Right lobe of liver (tissue), 6 donors: ENCODE results near the gene FNDC3B. TPM values are rescaled to one million over a fixed set of nuclear protein-coding genes. Genes with fewer than 3 reads are reported as not detected.

ENCODE experiments used
- ATAC-seq, 4 donors: fragments of 200-7000 bp; cut with Tn5 transposase; one replicate each; pipeline ENCODE4 v1.9.1; 2020; ENCODE audit warnings: mild to moderate bottlenecking in 4 of 4, moderate library complexity in 4 of 4
- DNase-seq, 3 donors: peaks; one replicate each; pipeline ENCODE4 v3.0.0-alpha.2; 2020
- H3K27ac ChIP-seq, 3 donors: fragments of 200-600 bp; one replicate each; pipeline ENCODE4 v1.8.0; 2022
- H3K27me3 ChIP-seq, 2 donors: fragments of 200-600 bp; one replicate each; pipeline ENCODE4 v1.8.0; 2022
- H3K36me3 ChIP-seq, 4 donors: fragments of 200-600 bp; sonication (generic) in 1 of 4; one replicate each; pipeline versions ENCODE4 v1.5.1 to v1.8.0; 2017 to 2022; ENCODE audit warnings: control low read depth in 1 of 4
- H3K4me1 ChIP-seq, 4 donors: fragments of 200-600 bp; sonication (generic) in 1 of 4; one replicate each; pipeline versions ENCODE4 v1.5.1 to v1.8.0; 2017 to 2022; ENCODE audit warnings: control low read depth in 1 of 4
- H3K4me3 ChIP-seq, 3 donors: fragments of 200-600 bp; one replicate each; pipeline ENCODE4 v1.8.0; 2022
- H3K9me3 ChIP-seq, 4 donors: fragments of 200-600 bp; sonication (generic) in 1 of 4; one replicate each; pipeline versions ENCODE4 v1.5.1 to v1.8.0; 2017 to 2022; ENCODE audit warnings: control low read depth in 1 of 4
- POLR2A ChIP-seq: fragments of 450-650 bp; IDR thresholded peaks from one replicate; pipeline ENCODE4 v1.6.1; 2017; ENCODE audit warnings: antibody characterized with exemption, mild to moderate bottlenecking
- WGBS: methylation state at CpG from one replicate; pipeline ENCODE4 v1.1.6; 2018; ENCODE audit warnings: low coverage, low lambda C conversion rate; ENCODE audit not compliant: insufficient coverage; ENCODE audit errors: missing lambda C conversion rate; 5-methylcytosine and 5-hydroxymethylcytosine counted together
- intact Hi-C, 2 donors: fragments of 100-400 bp; cut with DNase I; formaldehyde crosslinking; loops; one replicate each; pipeline versions ENCODE4 v1.11.2 to v1.14.1; 2022
- total RNA-seq, 6 experiments: library from RNA; depleted of rRNA in 2 of 6; stranded (reverse); fragments of >200 nt in 2 of 6; fragmentation: NEBNext Ultra II Directional in 3 of 6; extraction: Animal tissue kit (Norgen Biotek cat#: 25700) in 3 of 6; gene quantifications; one replicate each; pipeline versions ENCODE4 v1.1.0 to v1.2.4, GENCODE V29; 2016 to 2023
- TF ChIP-seq, protein P1 (sequence below), 4 donors: fragments of 200-600 bp in 3 of 4; fragments of 450-650 bp in 1 of 4; IDR thresholded peaks; one replicate each; pipeline versions ENCODE4 v1.5.1 to v1.8.0; 2016 to 2022; ENCODE audit warnings: antibody characterized with exemption in 4 of 4, mild to moderate bottlenecking in 2 of 4
- donor health status: DM: no; HTN: yes; CAD: no.
- donor health status: DM: no; HTN: no; CAD: no.
- donor health status: DM: no; HTN: no; CAD: no.
- donor health status: DM: no; HTN: yes; CAD: no.
- donor health status: DM: no; HTN: yes; CAD: no.

Gene FNDC3B
- total RNA-seq, 6 experiments from 2014 or later = 40.2 to 184 (median 63.5) TPM

DNA sequence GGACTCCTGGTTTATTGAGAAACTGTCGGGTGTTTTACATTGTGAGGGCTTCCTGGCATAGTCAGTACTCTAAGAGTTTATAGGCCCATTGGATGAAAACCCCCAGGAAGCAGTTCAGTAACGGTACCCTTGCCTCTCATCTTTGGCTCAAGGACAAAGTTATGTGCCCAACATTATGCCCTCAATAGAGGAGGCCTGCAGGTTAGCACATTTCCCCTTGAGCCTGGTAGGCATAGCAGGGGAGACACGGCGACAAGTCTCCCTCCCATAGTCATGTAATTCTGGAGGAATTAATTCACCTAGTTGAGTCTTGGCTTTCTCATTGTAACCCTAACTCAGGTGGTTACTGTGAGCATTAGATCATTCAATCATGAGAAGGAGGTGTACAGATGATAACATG lies 348.4 kb downstream of the FNDC3B start:
- ATAC-seq (no peak), DNase-seq (no peak)
- no peaks in the 10 kb centered on the region for H3K27me3 ChIP-seq
- intact Hi-C loops = no loop called here
- no peak overlapping the region for H3K4me3 ChIP-seq
- WGBS = 90% methylated on average over 2 of the region's 4 CpGs
- H3K27ac ChIP-seq = no peak overlapping the region
- no peaks in the 10 kb centered on the region for H3K36me3 ChIP-seq
- H3K4me1 ChIP-seq = no peaks in the 10 kb centered on the region
- TF ChIP-seq, protein P1, sequence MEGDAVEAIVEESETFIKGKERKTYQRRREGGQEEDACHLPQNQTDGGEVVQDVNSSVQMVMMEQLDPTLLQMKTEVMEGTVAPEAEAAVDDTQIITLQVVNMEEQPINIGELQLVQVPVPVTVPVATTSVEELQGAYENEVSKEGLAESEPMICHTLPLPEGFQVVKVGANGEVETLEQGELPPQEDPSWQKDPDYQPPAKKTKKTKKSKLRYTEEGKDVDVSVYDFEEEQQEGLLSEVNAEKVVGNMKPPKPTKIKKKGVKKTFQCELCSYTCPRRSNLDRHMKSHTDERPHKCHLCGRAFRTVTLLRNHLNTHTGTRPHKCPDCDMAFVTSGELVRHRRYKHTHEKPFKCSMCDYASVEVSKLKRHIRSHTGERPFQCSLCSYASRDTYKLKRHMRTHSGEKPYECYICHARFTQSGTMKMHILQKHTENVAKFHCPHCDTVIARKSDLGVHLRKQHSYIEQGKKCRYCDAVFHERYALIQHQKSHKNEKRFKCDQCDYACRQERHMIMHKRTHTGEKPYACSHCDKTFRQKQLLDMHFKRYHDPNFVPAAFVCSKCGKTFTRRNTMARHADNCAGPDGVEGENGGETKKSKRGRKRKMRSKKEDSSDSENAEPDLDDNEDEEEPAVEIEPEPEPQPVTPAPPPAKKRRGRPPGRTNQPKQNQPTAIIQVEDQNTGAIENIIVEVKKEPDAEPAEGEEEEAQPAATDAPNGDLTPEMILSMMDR (IDR thresholded peaks at IDR 0.05) = no peak
- TF ChIP-seq POLR2A = no peak
- H3K9me3 ChIP-seq = no peaks in the 10 kb centered on the region

DNA sequence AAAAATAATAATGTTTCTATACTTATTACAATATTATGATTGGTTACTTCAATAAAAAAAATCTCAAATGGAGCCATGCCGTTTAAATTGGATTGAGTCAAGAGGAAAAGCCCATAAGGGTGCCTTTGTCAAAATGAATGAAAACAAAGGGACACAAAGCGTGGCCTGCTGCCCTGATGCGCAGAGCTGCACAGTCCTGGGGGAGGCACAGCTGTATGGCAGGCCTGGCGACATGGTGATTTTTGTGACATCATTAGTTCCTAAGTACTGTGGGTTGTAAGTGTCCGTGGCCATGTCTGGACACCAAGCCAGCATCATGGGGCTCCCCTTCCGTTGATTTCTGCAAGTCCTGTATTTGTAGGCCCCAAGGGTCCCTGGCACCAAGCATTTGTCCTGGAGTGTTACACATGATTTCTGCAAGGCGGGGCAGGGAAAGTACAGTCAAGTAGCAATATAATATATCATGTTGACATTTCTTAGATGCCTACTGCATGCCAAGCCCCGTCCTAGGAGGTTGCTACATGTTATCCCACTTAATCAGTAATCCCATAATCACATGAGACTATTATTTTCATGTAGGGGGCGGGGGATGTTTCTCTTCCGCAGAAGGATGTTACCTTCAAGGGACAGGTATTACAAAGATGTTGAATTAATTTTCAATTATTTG lies 349.2 kb downstream of the FNDC3B start:
- 76% methylated on average over 7 of the region's 10 CpGs for WGBS
- ATAC-seq (no peak), DNase-seq (no peak)
- Histone ChIP-seq H3K9me3 (no peaks in the 10 kb centered on the region), H3K27me3 (no peaks in the 10 kb centered on the region), H3K27ac (no peak overlapping the region), H3K4me1 (no peaks in the 10 kb centered on the region), H3K4me3 (no peak overlapping the region), H3K36me3 (no peaks in the 10 kb centered on the region)
- TF ChIP-seq POLR2A = no peak
- intact Hi-C loops = no loop called here

DNA sequence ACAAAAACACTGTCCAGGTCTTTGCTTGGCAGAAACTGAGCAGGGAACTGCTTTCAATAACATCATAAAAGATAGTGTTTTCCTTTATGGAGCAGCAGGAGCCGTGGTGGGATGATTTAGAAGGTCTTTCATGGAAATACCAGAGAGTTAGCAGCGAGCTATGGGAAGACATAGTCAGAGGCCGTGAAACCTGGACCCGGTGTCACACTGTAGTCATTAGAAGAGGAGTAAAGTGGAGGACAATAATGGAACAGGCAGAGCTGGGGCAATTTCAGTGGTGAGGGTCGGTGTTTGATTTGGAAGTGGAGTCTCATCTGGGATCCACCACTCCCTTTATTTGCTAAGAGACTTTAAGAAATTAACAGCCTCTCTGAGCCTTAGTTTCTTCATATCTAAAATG lies 351.4 kb downstream of the FNDC3B start:
- no peak overlapping the region for H3K4me3 ChIP-seq
- H3K27me3 ChIP-seq = no peaks in the 10 kb centered on the region
- H3K9me3 ChIP-seq = no peaks in the 10 kb centered on the region
- TF ChIP-seq POLR2A = no peak
- TF ChIP-seq, protein P1 (IDR thresholded peaks at IDR 0.05) = no peak
- no peak overlapping the region for H3K27ac ChIP-seq
- H3K36me3 ChIP-seq = peaks cover 0 to 3% (median 0%) of the 10 kb centered on the region in 4 donors
- no peaks in the 10 kb centered on the region for H3K4me1 ChIP-seq
- ATAC-seq (no peak), DNase-seq (no peak)
- WGBS = 93% methylated on average over 2 of the region's 5 CpGs
- intact Hi-C loops = no loop called here

DNA sequence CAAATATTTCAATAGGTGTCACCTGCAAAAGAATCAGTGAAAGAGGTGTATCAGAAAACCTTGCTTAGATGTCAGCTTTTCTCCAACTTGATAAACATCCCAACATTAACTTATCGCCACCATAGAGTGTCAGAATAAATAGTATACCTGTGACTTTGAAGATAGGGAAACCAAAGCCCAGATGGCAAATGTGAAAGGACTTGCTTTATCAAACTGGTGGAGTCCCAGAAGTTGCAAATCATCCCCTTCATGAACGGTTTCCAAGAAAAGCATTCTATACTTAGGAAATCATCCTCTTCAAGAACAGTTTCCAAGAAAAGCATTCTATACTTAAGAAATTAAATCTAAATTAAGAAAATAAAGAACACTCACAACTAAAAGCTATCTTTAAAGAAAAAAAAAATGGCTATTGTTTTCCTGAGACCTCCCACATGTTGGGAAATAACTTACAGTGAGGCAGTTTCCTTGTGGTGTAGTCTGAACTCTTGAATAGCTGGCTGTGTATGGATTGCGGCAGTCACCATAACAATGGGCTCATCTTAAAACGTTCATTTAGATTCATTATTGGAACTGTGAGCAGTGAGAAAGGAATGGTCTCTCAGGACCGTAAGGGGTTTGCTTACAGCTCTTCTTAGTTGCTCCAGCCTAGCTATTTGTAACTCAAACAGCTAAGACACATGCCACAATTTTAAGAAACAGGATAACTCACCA lies 352.4 kb downstream of the FNDC3B start:
- no peaks in the 10 kb centered on the region for H3K9me3 ChIP-seq
- 80% methylated on average over 5 of the region's 5 CpGs for WGBS
- no peaks in the 10 kb centered on the region for H3K27me3 ChIP-seq
- ATAC-seq (no peak), DNase-seq (no peak)
- peaks cover 0 to 3% (median 0%) of the 10 kb centered on the region in 4 donors for H3K36me3 ChIP-seq
- H3K4me3 ChIP-seq = no peak overlapping the region
- intact Hi-C loops = no loop called here
- H3K27ac ChIP-seq = no peak overlapping the region
- H3K4me1 ChIP-seq = no peaks in the 10 kb centered on the region
- TF ChIP-seq POLR2A = no peak
- TF ChIP-seq, protein P1 (IDR thresholded peaks at IDR 0.05) = no peak

DNA sequence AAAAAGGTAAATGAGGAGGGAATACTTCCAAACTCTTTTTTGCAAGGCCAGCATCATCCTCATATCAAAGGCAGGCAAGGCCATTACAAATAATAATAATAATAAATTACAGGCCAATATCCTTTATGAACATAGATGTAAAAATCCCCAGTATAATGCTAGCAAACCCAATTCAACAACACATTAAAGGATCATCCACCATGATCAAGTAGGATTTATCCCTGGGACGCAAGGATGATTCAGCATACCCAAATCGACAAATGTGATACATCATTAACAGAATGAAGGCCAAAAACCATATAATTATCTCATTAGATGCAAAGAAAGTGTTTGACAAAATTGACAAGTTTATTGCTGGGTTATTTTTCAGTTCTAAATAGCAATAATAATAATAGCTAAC lies 355.3 kb downstream of the FNDC3B start:
- TF ChIP-seq, protein P1 (IDR thresholded peaks at IDR 0.05) = no peak
- intact Hi-C loops = no loop called here
- no peaks in the 10 kb centered on the region for H3K4me1 ChIP-seq

More for the DNA sequence above, 355.3 kb downstream of the FNDC3B start:
- H3K4me3 ChIP-seq = no peak overlapping the region
- H3K27ac ChIP-seq = no peak overlapping the region
- DNase-seq = no peak
- peaks cover 0 to 12% (median 7%) of the 10 kb centered on the region in 4 donors for H3K36me3 ChIP-seq
- H3K9me3 ChIP-seq = no peaks in the 10 kb centered on the region
- H3K27me3 ChIP-seq = no peaks in the 10 kb centered on the region
- WGBS = 95% methylated on average over 2 of the region's 2 CpGs
- no peak for ATAC-seq
